Hepatocyte (in vitro differentiated cells): ENCODE results near the gene CD44.

Source experiments
- EZH2phosphoT487 ChIP-seq: fragments of 200-600 bp; sonication (generic); IDR thresholded peaks from one replicate; pipeline ENCODE4 v1.6.1; 2018; ENCODE audit warnings: antibody characterized with exemption, mild to moderate bottlenecking, low read depth, moderate library complexity; ENCODE audit not compliant: unreplicated experiment, severe bottlenecking
- TF ChIP-seq, protein P1 (sequence below): fragments of 200-600 bp; sonication (generic); IDR thresholded peaks from 2 replicates; pipeline ENCODE4 v1.5.1; 2016; ENCODE audit warnings: antibody characterized with exemption, mild to moderate bottlenecking; ENCODE audit not compliant: poor library complexity

GRCh38 chr11:35160246-35160824, 21.4 kb downstream of the CD44 start:
- TF ChIP-seq, protein P1, sequence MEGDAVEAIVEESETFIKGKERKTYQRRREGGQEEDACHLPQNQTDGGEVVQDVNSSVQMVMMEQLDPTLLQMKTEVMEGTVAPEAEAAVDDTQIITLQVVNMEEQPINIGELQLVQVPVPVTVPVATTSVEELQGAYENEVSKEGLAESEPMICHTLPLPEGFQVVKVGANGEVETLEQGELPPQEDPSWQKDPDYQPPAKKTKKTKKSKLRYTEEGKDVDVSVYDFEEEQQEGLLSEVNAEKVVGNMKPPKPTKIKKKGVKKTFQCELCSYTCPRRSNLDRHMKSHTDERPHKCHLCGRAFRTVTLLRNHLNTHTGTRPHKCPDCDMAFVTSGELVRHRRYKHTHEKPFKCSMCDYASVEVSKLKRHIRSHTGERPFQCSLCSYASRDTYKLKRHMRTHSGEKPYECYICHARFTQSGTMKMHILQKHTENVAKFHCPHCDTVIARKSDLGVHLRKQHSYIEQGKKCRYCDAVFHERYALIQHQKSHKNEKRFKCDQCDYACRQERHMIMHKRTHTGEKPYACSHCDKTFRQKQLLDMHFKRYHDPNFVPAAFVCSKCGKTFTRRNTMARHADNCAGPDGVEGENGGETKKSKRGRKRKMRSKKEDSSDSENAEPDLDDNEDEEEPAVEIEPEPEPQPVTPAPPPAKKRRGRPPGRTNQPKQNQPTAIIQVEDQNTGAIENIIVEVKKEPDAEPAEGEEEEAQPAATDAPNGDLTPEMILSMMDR, result no peak
- TF ChIP-seq EZH2phosphoT487, result no peak
